Medulla oblongata (tissue), 1 donor: ENCODE results near the gene XKR7.
"Not testable (repeated sequence)": the region's sequence is repeated elsewhere in the genome, so short reads cannot be mapped to it uniquely, and the experiment has no call there.

Experiments
- DNase-seq: peaks from one replicate; pipeline ENCODE4 v3.0.0-alpha.2; 2015; ENCODE audit errors: extremely low spot score

The XKR7 gene

GRCh38 chr20:32012159-32012688 lies 44.3 kb downstream of the XKR7 start:
- DNase-seq, result no peak

- DNase-seq, result no peak
Observed at GRCh38 chr20:32013326-32013725, 45.4 kb downstream of the XKR7 start.

- DNase-seq, result no peak
Observed at GRCh38 chr20:32017711-32018251, 49.8 kb downstream of the XKR7 start.

- no peak for DNase-seq
Observed at GRCh38 chr20:32018269-32019155, 50.6 kb downstream of the XKR7 start.

- no peak for DNase-seq
Observed at GRCh38 chr20:32019156-32019510, 51.2 kb downstream of the XKR7 start.

- no peak for DNase-seq
Observed at GRCh38 chr20:32019563-32020463, 51.9 kb downstream of the XKR7 start.

GRCh38 chr20:32021091-32021490 lies 53.1 kb downstream of the XKR7 start:
- no peak for DNase-seq

- DNase-seq, result no peak
Observed at GRCh38 chr20:32024683-32025295, 56.8 kb downstream of the XKR7 start.

- DNase-seq, result no peak
Observed at GRCh38 chr20:32027643-32028042, 59.7 kb downstream of the XKR7 start.

- no peak for DNase-seq
Observed at GRCh38 chr20:32028647-32029372, 60.9 kb downstream of the XKR7 start.

GRCh38 chr20:32029561-32029960 lies 61.6 kb downstream of the XKR7 start:
- DNase-seq, result no peak

- DNase-seq, result peak; percentile 76
Observed at GRCh38 chr20:32031007-32031958, 63.3 kb downstream of the XKR7 start.

GRCh38 chr20:32033316-32033715 lies 65.4 kb downstream of the XKR7 start:
- no peak for DNase-seq

- DNase-seq, result not testable (repeated sequence)
Observed at GRCh38 chr20:32033721-32034120, 65.8 kb downstream of the XKR7 start.

- DNase-seq, result peak; percentile 23
Observed at GRCh38 chr20:32034581-32035425, 66.9 kb downstream of the XKR7 start.

GRCh38 chr20:32035426-32035779 lies 67.5 kb downstream of the XKR7 start:
- DNase-seq, result no peak

- no peak for DNase-seq
Observed at GRCh38 chr20:32036252-32036651, 68.3 kb downstream of the XKR7 start.

GRCh38 chr20:32036716-32037485 lies 69.0 kb downstream of the XKR7 start:
- no peak for DNase-seq
